GM18520 (cell line): ENCODE measurements around the gene MARCO.

Experiments used
- ATAC-seq: cut with Tn5 transposase; IDR thresholded peaks from one replicate; pipeline ENCODE4 v1.9.1; 2021; ENCODE audit not compliant: unreplicated experiment

The MARCO gene, protein sequence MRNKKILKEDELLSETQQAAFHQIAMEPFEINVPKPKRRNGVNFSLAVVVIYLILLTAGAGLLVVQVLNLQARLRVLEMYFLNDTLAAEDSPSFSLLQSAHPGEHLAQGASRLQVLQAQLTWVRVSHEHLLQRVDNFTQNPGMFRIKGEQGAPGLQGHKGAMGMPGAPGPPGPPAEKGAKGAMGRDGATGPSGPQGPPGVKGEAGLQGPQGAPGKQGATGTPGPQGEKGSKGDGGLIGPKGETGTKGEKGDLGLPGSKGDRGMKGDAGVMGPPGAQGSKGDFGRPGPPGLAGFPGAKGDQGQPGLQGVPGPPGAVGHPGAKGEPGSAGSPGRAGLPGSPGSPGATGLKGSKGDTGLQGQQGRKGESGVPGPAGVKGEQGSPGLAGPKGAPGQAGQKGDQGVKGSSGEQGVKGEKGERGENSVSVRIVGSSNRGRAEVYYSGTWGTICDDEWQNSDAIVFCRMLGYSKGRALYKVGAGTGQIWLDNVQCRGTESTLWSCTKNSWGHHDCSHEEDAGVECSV

GRCh38 chr2:118942031-118942430, at the start of gene MARCO:
TSS of gene MARCO (plus strand) at chr2:118942194. CDS start at chr2:118942301, 107 bp downstream.
- no peak for ATAC-seq

GRCh38 chr2:118893100-118893499, 48.9 kb upstream of the MARCO start:
- no peak for ATAC-seq

- no peak for ATAC-seq
Observed at GRCh38 chr2:118902266-118903028, 39.5 kb upstream of the MARCO start.

DNA sequence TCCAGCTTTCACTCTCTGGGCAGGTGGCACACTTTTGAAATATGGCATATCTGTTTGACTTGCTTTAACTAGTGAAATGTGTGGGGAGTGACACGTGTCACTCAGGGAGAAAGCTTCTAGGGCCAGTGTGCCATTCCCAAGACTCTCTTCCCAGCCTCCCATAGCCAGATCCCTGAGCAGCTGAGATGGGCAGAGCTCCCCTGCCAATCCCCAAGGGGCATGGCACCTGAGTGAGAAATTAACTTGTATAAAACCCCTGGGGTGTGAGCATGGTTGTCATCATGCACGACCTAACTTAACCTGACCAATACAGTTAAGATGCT, 39.0 kb upstream of the MARCO start:
- no peak for ATAC-seq

- ATAC-seq = no peak
Observed at GRCh38 chr2:118903551-118904479, 38.2 kb upstream of the MARCO start.

DNA sequence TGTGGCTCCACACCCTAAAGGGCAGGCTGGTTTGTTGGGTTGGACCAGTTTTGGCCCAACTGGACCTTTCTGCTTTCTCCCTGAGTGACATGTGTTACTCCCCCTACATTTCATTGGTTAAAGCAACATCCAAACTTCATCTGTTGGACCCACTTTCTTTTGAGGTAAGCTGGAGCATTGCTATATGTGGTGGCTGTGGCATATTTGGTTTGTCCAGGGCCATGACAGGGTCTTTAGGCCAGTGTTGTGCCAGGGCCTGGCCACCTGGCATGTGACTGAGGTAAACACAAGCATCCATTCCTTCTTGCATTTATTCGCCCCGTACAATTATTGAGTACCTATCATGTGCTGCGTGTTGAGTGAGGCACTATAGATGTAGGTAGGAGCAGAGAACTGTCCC, 36.8 kb upstream of the MARCO start:
- ATAC-seq = no peak

DNA sequence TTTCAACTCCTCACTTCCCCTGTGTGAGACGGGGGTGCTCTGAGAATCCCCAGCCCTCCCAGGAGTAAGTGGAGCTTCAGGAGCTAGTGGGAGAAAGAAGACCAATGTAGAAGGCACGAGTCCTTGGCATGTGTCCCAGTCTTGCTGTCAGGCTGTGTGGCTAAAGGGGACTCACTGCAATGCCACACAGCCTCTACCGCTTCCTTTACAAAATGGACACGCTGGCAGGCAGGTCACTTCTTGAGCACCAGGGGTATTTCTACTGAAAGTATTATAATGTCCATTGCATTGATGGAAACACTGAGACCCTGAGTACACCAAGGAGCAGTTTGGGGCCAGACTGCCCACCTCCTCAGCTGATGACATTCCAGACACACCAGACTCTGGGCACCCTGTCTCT, 35.8 kb upstream of the MARCO start:
- no peak for ATAC-seq

- no peak for ATAC-seq
Observed at GRCh38 chr2:118907759-118908158, 34.2 kb upstream of the MARCO start.

- no peak for ATAC-seq
Observed at GRCh38 chr2:118909191-118909590, 32.8 kb upstream of the MARCO start.

DNA sequence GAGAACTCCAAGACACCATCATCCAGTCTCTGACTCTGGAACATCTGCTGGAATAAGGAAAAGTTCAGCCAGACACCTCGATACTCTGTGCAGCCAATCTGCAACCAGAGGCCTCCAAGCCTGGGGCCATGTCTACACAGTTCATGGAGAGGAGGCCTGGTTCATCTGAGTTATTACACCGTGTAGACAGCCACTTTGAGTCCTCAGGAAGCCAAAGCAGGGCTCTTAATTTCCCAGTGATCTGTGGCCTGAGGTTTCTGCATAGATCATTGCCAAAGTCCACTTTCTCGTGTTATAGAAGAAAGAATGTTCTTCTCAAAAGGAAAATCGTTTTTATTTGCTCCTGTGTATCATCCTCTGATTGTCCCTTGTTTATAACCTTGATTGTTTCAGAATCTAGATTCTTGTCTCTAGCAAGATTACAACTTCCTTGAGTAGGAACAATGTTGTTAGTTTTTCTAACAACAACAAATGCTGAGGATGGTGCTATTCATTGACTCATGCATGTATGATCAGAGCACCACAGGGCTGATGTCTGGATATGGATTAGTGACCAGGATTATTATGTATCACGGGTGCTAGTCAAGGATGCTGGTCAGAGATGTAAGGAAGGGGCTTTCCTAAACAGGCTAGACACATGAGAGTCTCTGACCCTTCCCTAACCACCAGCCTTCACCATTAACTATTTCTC, 30.7 kb upstream of the MARCO start:
- ATAC-seq = no peak

DNA sequence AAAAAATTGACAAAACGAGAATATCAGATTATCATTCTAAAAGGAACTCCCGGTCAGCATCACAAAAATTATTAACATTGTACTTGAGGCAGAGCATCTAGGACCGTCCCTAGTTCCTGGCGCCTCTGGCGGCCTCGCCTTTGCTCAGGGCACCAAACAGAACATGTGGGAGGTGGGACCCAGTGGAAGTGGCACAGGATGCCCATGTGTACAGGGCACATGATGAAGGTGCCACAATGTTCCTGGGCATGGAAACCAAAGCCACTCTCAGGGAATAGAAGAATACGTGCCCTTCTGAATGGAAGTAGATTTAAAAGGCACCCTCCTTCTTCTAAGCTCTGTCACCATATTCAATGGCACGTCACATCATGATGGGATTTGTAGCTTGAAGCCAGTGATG, 30.1 kb upstream of the MARCO start:
- ATAC-seq = no peak

- ATAC-seq = no peak
Observed at GRCh38 chr2:118913131-118913802, 28.7 kb upstream of the MARCO start.

DNA sequence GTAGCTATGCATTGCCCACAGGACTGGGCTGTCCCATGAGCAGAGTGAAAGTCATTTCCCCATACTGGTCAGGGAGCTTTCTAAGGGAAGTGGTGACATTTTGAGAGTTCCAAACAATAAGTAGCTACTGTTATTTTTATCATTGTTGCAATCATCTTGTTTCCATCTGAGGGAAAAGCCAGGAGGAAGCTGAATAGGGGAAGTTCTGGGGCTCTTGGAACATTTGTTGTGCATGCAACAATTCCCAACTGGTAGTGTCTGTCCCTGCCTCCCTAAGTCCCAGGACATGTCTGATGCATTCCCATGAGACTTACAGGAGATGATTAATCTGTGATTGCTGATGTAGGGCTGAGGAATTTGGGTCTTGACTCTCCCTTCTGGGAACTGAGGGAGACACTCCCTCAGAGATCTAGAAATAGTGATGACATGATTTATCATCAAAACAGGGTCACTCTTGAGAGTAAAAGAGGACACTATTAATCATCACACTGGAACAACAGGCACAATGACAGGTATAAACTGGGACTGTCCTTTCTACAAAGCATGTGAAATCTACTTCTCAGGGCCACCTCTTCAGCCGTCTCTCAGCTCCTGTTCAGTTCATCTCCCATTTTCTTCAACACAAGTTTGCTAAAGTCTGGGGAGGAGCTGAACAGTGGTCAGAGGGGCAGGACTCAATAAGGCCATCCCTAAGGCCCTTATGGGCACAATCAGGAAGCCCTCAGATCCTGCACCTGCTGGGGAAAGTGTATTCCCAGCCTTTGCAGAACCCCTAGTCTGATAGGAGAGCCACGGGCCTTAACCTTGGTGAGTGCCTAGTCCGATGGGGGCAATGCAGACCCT, 28.0 kb upstream of the MARCO start:
- ATAC-seq = no peak

- ATAC-seq = no peak
Observed at GRCh38 chr2:118914721-118915453, 27.1 kb upstream of the MARCO start.

- ATAC-seq = no peak
Observed at GRCh38 chr2:118918017-118918416, 24.0 kb upstream of the MARCO start.

DNA sequence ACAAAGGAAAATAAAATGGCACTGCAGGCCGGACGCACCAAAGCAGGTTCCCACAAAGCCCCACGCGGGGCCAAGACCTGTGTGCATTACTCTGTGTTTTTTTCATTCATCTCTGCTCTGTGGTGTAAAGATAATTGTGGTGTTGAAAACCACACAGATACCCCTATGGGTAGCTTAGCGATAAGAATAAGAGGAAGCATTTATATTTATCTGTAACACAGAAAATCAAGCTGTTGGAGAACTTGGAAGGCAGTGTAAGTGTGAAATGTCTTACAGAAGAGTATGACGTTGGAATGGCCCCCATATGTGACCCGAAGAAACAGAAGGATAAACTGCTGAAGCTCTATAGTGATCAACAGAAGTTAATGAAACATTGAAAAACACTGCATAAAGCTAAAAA, 20.3 kb upstream of the MARCO start:
- ATAC-seq = no peak

DNA sequence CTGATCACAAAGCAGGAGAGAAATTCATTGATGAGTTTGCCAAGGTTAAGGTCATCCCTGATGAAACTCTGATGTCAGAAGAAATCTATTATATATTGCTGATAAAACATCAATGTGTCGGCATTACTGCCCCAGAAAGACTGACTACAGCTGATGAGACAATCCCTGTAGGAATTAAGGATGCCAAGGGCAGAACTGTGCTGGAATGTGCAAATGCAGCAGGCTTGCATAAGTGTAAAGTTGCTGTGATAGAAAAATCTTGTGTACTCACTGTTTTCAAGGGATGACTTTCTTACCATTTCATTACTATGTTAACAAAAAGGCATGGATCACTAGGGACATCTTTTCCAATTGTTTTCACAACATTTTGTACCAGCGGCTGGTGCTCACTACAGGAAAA, 19.7 kb upstream of the MARCO start:
- ATAC-seq = no peak

GRCh38 chr2:118923371-118923770, 18.6 kb upstream of the MARCO start:
- no peak for ATAC-seq
